ENCODE measurements around the gene DACT3. TPM values are rescaled to one million over a fixed set of nuclear protein-coding genes. Genes with fewer than 3 reads are reported as not detected.

The DACT3 gene
- total RNA-seq, 4 donors from 2014 or later, result 1.3 to 4.1 (median 2.6) TPM

GRCh38 chr19:46623915-46624502 lies 37.0 kb downstream of the DACT3 start:
- intact Hi-C loops (cut with DNase I; ENCODE audit: low total_unique reads), result no loop called here
- no peak for DNase-seq (ENCODE audit: low spot score in 2 of 2)
- H3K4me3 ChIP-seq (ENCODE audit: low read depth, poor library complexity, severe bottlenecking), result no peak overlapping the region
- WGBS, 2 donors, result 82 to 92% methylated on average over 4 to 35 of the region's 35 CpGs
- TF ChIP-seq, protein P1, sequence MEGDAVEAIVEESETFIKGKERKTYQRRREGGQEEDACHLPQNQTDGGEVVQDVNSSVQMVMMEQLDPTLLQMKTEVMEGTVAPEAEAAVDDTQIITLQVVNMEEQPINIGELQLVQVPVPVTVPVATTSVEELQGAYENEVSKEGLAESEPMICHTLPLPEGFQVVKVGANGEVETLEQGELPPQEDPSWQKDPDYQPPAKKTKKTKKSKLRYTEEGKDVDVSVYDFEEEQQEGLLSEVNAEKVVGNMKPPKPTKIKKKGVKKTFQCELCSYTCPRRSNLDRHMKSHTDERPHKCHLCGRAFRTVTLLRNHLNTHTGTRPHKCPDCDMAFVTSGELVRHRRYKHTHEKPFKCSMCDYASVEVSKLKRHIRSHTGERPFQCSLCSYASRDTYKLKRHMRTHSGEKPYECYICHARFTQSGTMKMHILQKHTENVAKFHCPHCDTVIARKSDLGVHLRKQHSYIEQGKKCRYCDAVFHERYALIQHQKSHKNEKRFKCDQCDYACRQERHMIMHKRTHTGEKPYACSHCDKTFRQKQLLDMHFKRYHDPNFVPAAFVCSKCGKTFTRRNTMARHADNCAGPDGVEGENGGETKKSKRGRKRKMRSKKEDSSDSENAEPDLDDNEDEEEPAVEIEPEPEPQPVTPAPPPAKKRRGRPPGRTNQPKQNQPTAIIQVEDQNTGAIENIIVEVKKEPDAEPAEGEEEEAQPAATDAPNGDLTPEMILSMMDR (IDR thresholded peaks at IDR 0.05), result no peak
- no peak for TF ChIP-seq POLR2A (IDR thresholded peaks at IDR 0.05)

DNA sequence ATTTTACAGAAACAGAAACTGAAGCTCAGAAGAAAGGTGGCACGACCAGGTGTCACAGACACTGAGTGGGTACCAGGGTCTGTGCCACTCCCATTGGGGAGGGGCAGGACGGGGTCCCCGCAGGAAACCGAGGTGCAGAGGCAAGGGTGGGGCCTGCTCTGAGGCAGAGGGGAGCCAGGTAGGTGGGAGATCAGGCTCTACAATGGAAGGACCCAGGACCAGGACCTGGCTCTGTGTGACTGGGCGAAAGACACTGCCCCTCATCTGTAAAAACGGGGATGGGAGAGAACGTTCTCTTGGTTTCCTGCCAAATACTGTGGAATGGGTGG lies 38.9 kb downstream of the DACT3 start:
- no peak for DNase-seq (ENCODE audit: low spot score in 2 of 2)
- 44 to 46% methylated on average over 7 of the region's 7 CpGs for WGBS, 2 donors
- H3K4me3 ChIP-seq (ENCODE audit: low read depth, poor library complexity, severe bottlenecking), result no peak overlapping the region
- intact Hi-C loops (cut with DNase I; ENCODE audit: low total_unique reads), result no loop called here
- TF ChIP-seq, protein P1 (IDR thresholded peaks at IDR 0.05), result no peak
- no peak for TF ChIP-seq POLR2A (IDR thresholded peaks at IDR 0.05)

- H3K4me3 ChIP-seq (ENCODE audit: low read depth, poor library complexity, severe bottlenecking), result no peak overlapping the region
- DNase-seq (ENCODE audit: low spot score in 2 of 2), result no peak
Observed at GRCh38 chr19:46621191-46622117, 39.5 kb downstream of the DACT3 start.

GRCh38 chr19:46620716-46621115 lies 40.3 kb downstream of the DACT3 start:
- intact Hi-C loops (cut with DNase I; ENCODE audit: low total_unique reads), result no loop called here
- no peak for DNase-seq (ENCODE audit: low spot score in 2 of 2)
- no peak overlapping the region for H3K4me3 ChIP-seq (ENCODE audit: low read depth, poor library complexity, severe bottlenecking)
- 68 to 69% methylated on average over 6 of the region's 6 CpGs for WGBS, 2 donors
- no peak for TF ChIP-seq POLR2A (IDR thresholded peaks at IDR 0.05)
- TF ChIP-seq, protein P1 (IDR thresholded peaks at IDR 0.05), result no peak

More at GRCh38 chr19:46621191-46622117, 39.5 kb downstream of the DACT3 start:
- 67 to 72% methylated on average over 32 of the region's 32 CpGs for WGBS, 2 donors
- intact Hi-C loops (cut with DNase I; ENCODE audit: low total_unique reads), result no loop called here
- TF ChIP-seq POLR2A (IDR thresholded peaks at IDR 0.05), result no peak
- TF ChIP-seq, protein P1 (IDR thresholded peaks at IDR 0.05), result no peak

- H3K4me3 ChIP-seq (ENCODE audit: low read depth, poor library complexity, severe bottlenecking), result no peak overlapping the region
- 79 to 84% methylated on average over 3 of the region's 3 CpGs for WGBS, 2 donors
- intact Hi-C loops (cut with DNase I; ENCODE audit: low total_unique reads), result no loop called here
- no peak for DNase-seq (ENCODE audit: low spot score in 2 of 2)
- TF ChIP-seq POLR2A (IDR thresholded peaks at IDR 0.05), result no peak
- TF ChIP-seq, protein P1 (IDR thresholded peaks at IDR 0.05), result no peak
Observed at GRCh38 chr19:46620267-46620666, 40.7 kb downstream of the DACT3 start.

Data from lower leg skin (tissue), 4 donors.